Small intestine (tissue), 7 donors: ENCODE data around the gene LINGO4. TPM values are rescaled to one million over a fixed set of nuclear protein-coding genes. Genes with fewer than 3 reads are reported as not detected.

Experiments used
- DNase-seq, 2 donors: peaks; one replicate each; pipeline versions ENCODE4 v3.0.0 to v3.0.0-alpha.2; 2013
- FAIRE-seq: peaks from 2 replicates; lab custom pipeline; 2012; peaks lifted over from hg19 to GRCh38; lab: Jason Lieb, UNC
- H3K27ac ChIP-seq, 3 donors: one replicate each; pipeline ENCODE4 v1.5.1; 2013; ENCODE audit warnings: low read length in 2 of 3, mild to moderate bottlenecking in 2 of 3, control low read depth in 1 of 3, inconsistent platforms in 1 of 3, low read depth in 1 of 3, moderate library complexity in 1 of 3
- H3K27me3 ChIP-seq, 3 donors: one replicate each; pipeline ENCODE4 v1.6.1; 2013; ENCODE audit warnings: low read length in 3 of 3, inconsistent platforms in 1 of 3; ENCODE audit not compliant: control insufficient read depth in 3 of 3, insufficient read depth in 3 of 3
- H3K36me3 ChIP-seq, 3 donors: one replicate each; pipeline ENCODE4 v1.6.1; 2013; ENCODE audit warnings: low read length in 3 of 3, inconsistent platforms in 1 of 3, low read depth in 1 of 3, mild to moderate bottlenecking in 1 of 3, moderate library complexity in 1 of 3; ENCODE audit not compliant: control insufficient read depth in 3 of 3, insufficient read depth in 2 of 3
- H3K4me1 ChIP-seq, 3 donors: one replicate each; pipeline ENCODE4 v1.6.1; 2013; ENCODE audit warnings: low read length in 2 of 3, inconsistent platforms in 1 of 3, low read depth in 1 of 3, mild to moderate bottlenecking in 1 of 3, moderate library complexity in 1 of 3; ENCODE audit not compliant: control insufficient read depth in 3 of 3, insufficient read depth in 2 of 3
- H3K4me3 ChIP-seq, 3 donors: one replicate each; pipeline ENCODE4 v1.5.1; 2013; ENCODE audit warnings: low read length in 3 of 3, control low read depth in 1 of 3, inconsistent platforms in 1 of 3, low read depth in 1 of 3, mild to moderate bottlenecking in 1 of 3, moderate library complexity in 1 of 3
- H3K9me3 ChIP-seq, 2 donors: one replicate each; pipeline ENCODE4 v1.6.1; 2013; ENCODE audit warnings: low read depth in 1 of 2, low read length in 1 of 2; ENCODE audit not compliant: control insufficient read depth in 2 of 2, insufficient read depth in 1 of 2
- WGBS, 3 donors: extraction: QIAGEN DNeasy Blood & Tissue Kit; methylation state at CpG; one replicate each; pipeline ENCODE4 v1.1.7; 2013; 5-methylcytosine and 5-hydroxymethylcytosine counted together
- polyA plus RNA-seq, 4 donors: library from polyadenylated mRNA; stranded (reverse) in 3 of 4; unstranded in 1 of 4; fragments of 200-250 nt in 3 of 4; fragments of 120-200 nt in 1 of 4; gene quantifications; one replicate each; pipeline versions ENCODE4 v1.2.1 to v1.2.3, GENCODE V29; 2013
- donor health status: healthy with polysubstance abuse.
- donor health status: control.
- donor health status: control.
- donor health status: Bipolar disorder and iron deficiency.
- donor health status: healthy.

The LINGO4 gene
- polyA plus RNA-seq, 4 donors, result 0.15 to 0.89 TPM; not detected in 2

GRCh38 chr1:151822404-151822803 is 17.2 kb upstream of the LINGO4 start:
- WGBS, 3 donors, result 61 to 81% (median 71%) methylated on average over 7 of the region's 7 CpGs
- DNase-seq, result no peak
- Histone ChIP-seq H3K36me3 (no peaks in the 10 kb centered on the region), H3K4me3 (no peak overlapping the region), H3K27me3 (no peaks in the 10 kb centered on the region), H3K4me1 (peaks cover 0 to 12% (median 2%) of the 10 kb centered on the region in 3 donors), H3K27ac (peak overlapping the region in 1 of 3 donors; percentile 27), H3K9me3 (no peaks in the 10 kb centered on the region)
- no peak for FAIRE-seq

DNA sequence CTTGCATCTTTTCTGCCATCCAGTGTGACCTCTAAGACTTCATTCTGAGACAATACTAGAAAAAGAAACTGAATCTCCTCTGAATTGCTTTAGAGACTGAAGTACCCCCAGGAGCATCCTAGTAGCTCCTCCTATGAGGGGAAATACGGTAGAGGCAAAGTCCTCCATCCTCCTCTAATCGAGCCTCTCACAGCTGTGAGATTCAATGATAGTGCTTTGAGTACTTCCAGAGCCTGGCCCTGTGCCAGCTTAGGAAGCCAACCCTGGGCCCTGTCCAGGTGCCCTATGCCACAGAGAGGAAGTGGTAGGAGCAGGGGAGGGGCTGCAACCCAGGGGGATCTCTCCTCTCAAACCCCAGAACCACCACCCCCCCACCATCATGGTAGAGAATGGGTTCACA is 15.7 kb upstream of the LINGO4 start:
- 9 to 14% (median 13%) methylated on average over 2 of the region's 2 CpGs for WGBS, 3 donors
- H3K27me3 ChIP-seq, result no peaks in the 10 kb centered on the region
- H3K4me3 ChIP-seq, result no peak overlapping the region
- H3K4me1 ChIP-seq, result peaks cover 0 to 11% (median under 1%) of the 10 kb centered on the region in 3 donors
- no peaks in the 10 kb centered on the region for H3K9me3 ChIP-seq
- DNase-seq (no peak), FAIRE-seq (no peak)
- no peaks in the 10 kb centered on the region for H3K36me3 ChIP-seq
- H3K27ac ChIP-seq, result no peak overlapping the region

DNA sequence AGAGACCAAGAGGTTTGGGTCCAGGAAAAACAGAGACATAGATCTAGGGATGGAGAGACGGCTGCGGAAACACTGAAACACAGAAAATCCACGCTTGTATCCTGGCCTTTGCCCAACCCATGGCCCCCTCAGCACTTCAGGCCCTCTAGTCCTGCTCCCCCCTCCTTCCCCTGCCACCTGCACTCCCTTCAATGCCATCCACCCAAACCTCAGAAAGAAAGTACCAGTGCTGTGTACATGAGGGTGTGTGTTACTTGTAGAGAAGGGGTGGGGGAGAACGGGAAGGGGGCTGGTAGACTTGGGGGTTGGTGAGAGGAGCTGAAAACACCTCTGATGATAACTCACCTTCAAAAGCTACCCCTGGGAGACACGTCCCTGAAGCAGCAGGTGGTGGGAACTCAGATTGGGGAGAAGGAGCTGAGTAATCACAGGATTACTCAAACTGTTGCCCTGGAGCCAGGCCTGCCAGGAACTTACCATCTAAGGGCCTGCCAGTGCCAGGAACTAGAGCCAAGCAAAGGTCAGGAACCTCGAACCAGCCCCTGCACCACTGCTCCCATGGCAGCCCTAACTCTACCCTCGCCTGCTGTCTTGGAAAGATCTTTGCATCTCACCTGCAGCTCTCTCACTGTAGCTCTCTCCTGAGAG is 14.9 kb upstream of the LINGO4 start:
- no peaks in the 10 kb centered on the region for H3K27me3 ChIP-seq
- FAIRE-seq (no peak), DNase-seq (no peak)
- no peak overlapping the region for H3K27ac ChIP-seq
- no peaks in the 10 kb centered on the region for H3K9me3 ChIP-seq
- no peaks in the 10 kb centered on the region for H3K36me3 ChIP-seq
- H3K4me1 ChIP-seq, result peaks cover 0 to 3% (median 0%) of the 10 kb centered on the region in 3 donors
- H3K4me3 ChIP-seq, result no peak overlapping the region
- 66 to 71% (median 69%) methylated on average over 7 of the region's 7 CpGs for WGBS, 3 donors

- H3K27me3 ChIP-seq, result no peaks in the 10 kb centered on the region
- peaks cover 0 to 2% (median 0%) of the 10 kb centered on the region in 3 donors for H3K36me3 ChIP-seq
- FAIRE-seq (no peak), DNase-seq (no peak)
- H3K4me3 ChIP-seq, result no peak overlapping the region
- H3K27ac ChIP-seq, result no peak overlapping the region
- WGBS, 3 donors, result 79 to 86% (median 84%) methylated on average over 12 of the region's 12 CpGs
- peaks cover 0 to 3% (median 0%) of the 10 kb centered on the region in 3 donors for H3K4me1 ChIP-seq
- no peaks in the 10 kb centered on the region for H3K9me3 ChIP-seq
These were observed 14.1 kb upstream of the LINGO4 start for GRCh38 chr1:151819227-151819835.

DNA sequence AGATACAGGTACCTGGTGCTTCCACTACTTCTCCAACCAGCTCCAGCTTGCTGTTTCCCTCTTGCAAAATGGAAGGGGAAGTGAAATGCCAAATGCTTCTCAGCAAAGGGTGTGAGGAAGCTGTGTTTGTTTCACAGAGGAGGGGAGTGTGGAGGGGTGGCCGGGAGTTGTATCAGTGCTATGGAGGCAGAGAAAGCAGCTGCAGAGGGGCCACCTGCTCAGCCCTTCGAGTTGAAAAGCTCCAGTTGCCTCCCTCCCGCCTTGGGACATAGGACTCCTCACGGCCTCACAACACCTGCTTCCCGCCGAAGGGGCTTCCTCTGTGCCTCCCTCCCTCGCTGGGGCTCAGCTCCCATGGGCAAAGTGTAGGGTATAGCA is 12.1 kb upstream of the LINGO4 start:
- Histone ChIP-seq H3K36me3 (peaks cover 0 to 2% (median 0%) of the 10 kb centered on the region in 3 donors), H3K4me3 (no peak overlapping the region), H3K27me3 (no peaks in the 10 kb centered on the region), H3K27ac (no peak overlapping the region), H3K9me3 (no peaks in the 10 kb centered on the region), H3K4me1 (peaks cover 0 to 3% (median 0%) of the 10 kb centered on the region in 3 donors)
- FAIRE-seq (no peak), DNase-seq (no peak)
- WGBS, 3 donors, result 59 to 81% (median 68%) methylated on average over 7 of the region's 7 CpGs

DNA sequence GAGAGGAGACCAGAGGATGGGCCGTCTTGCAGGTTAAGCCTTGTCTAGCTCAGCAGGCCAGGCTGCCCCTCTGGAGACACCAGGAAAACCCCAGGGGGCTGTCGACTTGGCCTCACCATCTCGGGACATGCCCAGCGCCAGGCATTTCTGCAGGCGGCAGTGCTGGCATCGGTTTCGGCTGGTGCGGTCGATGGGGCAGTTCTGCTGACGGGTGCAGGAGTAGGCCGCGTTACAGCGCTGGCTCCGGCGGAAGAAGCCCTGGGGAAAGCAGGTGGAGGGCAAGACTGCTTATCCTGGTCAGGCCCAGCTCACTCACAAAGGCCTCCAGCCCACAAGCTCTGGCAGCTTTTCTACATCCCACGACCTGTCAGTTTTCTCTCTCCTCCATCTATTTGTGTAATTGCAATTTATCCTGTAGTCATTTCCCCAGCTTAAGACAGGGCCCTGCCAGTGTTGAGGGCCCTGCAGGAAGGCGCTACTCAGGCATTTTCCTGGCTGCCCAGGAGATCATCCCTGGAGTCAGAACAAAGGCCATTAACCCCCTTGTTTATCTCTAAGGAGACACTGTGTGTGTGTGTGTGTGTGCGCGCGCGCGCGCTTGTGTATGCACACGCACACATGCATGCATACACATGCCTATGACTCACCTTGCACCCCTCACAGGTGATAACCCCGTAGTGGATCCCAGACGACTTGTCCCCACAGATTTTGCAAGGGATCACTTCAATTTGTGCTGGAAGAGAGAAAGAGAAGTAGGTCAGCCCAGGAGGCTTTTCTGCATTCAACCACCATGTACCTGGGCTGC is 11.5 kb upstream of the LINGO4 start:
- no peaks in the 10 kb centered on the region for H3K9me3 ChIP-seq
- FAIRE-seq (no peak), DNase-seq (peak in 1 of 2 donors; percentile 71)
- H3K36me3 ChIP-seq, result peaks cover 0 to 2% (median 0%) of the 10 kb centered on the region in 3 donors
- 79 to 80% (median 79%) methylated on average over 25 to 26 of the region's 26 CpGs for WGBS, 3 donors
- H3K4me3 ChIP-seq, result no peak overlapping the region
- H3K27me3 ChIP-seq, result no peaks in the 10 kb centered on the region
- H3K27ac ChIP-seq, result no peak overlapping the region
- peaks cover 0 to 3% (median 0%) of the 10 kb centered on the region in 3 donors for H3K4me1 ChIP-seq

DNA sequence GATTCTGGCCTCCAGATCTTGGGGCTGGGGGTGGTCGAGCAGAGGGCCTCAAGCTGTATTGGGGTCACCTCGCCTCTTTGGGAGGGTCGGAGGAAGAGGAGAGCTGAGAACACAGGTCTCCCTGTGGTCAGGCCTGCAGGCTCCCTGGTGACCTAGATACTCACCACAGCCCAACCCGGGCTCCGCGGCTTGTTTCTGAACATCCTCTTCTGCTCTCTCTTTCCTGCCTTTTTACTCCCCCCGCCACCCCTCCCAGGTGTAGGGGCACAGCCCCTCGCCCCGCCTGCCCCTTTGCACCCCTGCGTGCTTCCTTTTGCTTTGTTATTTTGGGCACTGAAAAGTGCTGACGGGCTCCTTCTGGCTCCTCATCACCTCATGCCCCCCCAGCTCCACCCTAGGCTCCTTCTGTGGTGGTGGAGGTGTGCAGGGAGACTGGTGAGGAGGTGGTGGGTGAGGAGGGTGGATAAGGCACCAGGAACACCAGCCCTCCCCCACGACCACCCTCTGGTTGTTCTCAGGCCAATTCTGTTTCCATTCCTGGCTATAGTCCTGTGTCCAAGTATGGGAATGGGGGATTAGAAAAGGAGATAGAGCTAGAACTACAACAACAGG is 10.6 kb upstream of the LINGO4 start:
- DNase-seq (peak in 1 of 2 donors; percentile 49), FAIRE-seq (no peak)
- WGBS, 3 donors, result 66 to 83% (median 68%) methylated on average over 12 of the region's 12 CpGs
- H3K4me3 ChIP-seq, result no peak overlapping the region
- no peaks in the 10 kb centered on the region for H3K9me3 ChIP-seq
- H3K36me3 ChIP-seq, result peaks cover 0 to 5% (median 2%) of the 10 kb centered on the region in 3 donors
- H3K27me3 ChIP-seq, result no peaks in the 10 kb centered on the region
- peaks cover 0 to 3% (median 0%) of the 10 kb centered on the region in 3 donors for H3K4me1 ChIP-seq
- peak overlapping the region in 1 of 3 donors; percentile 35 for H3K27ac ChIP-seq

DNA sequence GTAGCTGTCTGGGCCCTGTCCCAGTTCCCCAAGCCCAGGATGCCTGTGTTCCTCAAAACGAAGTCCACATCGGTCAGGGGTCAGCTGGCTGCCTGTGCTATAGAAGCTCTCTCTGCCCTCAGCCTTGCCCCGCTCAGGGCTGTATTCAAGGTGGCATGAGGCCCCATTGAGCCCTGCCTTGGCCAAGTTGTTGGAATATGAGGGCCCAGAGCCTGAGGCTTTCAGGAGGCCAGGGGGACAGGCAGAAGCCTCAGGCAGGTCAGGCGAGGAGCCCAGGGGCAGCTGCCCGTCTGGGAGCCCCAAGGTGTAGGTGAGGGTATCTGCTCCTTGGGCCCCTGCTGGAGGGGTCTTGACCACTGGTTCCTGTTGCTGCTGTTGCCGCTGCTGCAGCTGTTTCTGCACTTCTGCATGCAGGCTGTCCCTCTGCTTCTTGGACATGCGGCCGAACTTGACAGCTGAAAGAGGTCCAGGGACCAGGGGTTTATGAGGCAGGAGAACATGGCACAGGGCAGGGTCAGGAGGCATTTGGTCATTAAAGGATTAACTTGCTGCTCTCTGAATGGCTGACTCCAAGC is 9.8 kb upstream of the LINGO4 start:
- DNase-seq (no peak), FAIRE-seq (no peak)
- H3K4me1 ChIP-seq, result peaks cover 0 to 3% (median 0%) of the 10 kb centered on the region in 3 donors
- H3K27me3 ChIP-seq, result no peaks in the 10 kb centered on the region
- WGBS, 3 donors, result 85 to 92% (median 87%) methylated on average over 8 of the region's 8 CpGs
- H3K36me3 ChIP-seq, result peaks cover 0 to 5% (median 2%) of the 10 kb centered on the region in 3 donors
- no peak overlapping the region for H3K27ac ChIP-seq
- H3K9me3 ChIP-seq, result no peaks in the 10 kb centered on the region
- H3K4me3 ChIP-seq, result no peak overlapping the region
